Aorta (tissue), 5 donors: Measurements from ENCODE around the gene MDGA2. TPM values are rescaled to one million over a fixed set of nuclear protein-coding genes. Genes with fewer than 3 reads are reported as not detected.

Experiments
- ATAC-seq: fragments of 200-7000 bp; cut with Tn5 transposase; one replicate; pipeline ENCODE4 v1.9.1; 2022; ENCODE audit warnings: moderate library complexity; ENCODE audit not compliant: low FRiP score
- DNase-seq, 2 donors: peaks; one replicate each; pipeline ENCODE4 v3.0.0-alpha.2; 2020
- H3K27ac ChIP-seq, 2 donors: one replicate each; pipeline ENCODE4 v1.5.1; 2013; ENCODE audit warnings: low read length in 2 of 2, mild to moderate bottlenecking in 2 of 2, moderate library complexity in 2 of 2, control low read depth in 1 of 2, inconsistent platforms in 1 of 2, low read depth in 1 of 2
- H3K27me3 ChIP-seq, 2 donors: one replicate each; pipeline ENCODE4 v1.6.1; 2013; ENCODE audit warnings: control low read depth in 1 of 2, low read length in 1 of 2, mild to moderate bottlenecking in 1 of 2, moderate library complexity in 1 of 2; ENCODE audit not compliant: insufficient read depth in 2 of 2, control insufficient read depth in 1 of 2
- H3K36me3 ChIP-seq, 2 donors: one replicate each; pipeline ENCODE4 v1.6.1; 2013; ENCODE audit warnings: control low read depth in 1 of 2, low read length in 1 of 2, mild to moderate bottlenecking in 1 of 2; ENCODE audit not compliant: insufficient read depth in 2 of 2, control insufficient read depth in 1 of 2
- H3K4me1 ChIP-seq, 2 donors: one replicate each; pipeline ENCODE4 v1.6.1; 2013; ENCODE audit warnings: low read length in 2 of 2, control low read depth in 1 of 2, mild to moderate bottlenecking in 1 of 2, moderate library complexity in 1 of 2; ENCODE audit not compliant: insufficient read depth in 2 of 2, control insufficient read depth in 1 of 2
- H3K4me3 ChIP-seq, 2 donors: one replicate each; pipeline ENCODE4 v1.5.1; 2013; ENCODE audit warnings: low read length in 2 of 2, control low read depth in 1 of 2, mild to moderate bottlenecking in 1 of 2
- H3K9me3 ChIP-seq: one replicate; pipeline ENCODE4 v1.6.1; 2013; ENCODE audit warnings: mild to moderate bottlenecking, low read length; ENCODE audit not compliant: control insufficient read depth
- WGBS, 2 donors: extraction: QIAGEN DNeasy Blood & Tissue Kit; methylation state at CpG; one replicate each; pipeline ENCODE4 v1.1.7; 2013; 5-methylcytosine and 5-hydroxymethylcytosine counted together
- intact Hi-C, 2 donors: fragments of 100-400 bp; cut with DNase I; formaldehyde crosslinking; loops; one replicate each; pipeline versions ENCODE4 v1.14.2 to v1.15.0; 2022
- polyA plus RNA-seq, 2 donors: library from polyadenylated mRNA; stranded (reverse); fragments of 200-250 nt; gene quantifications; one replicate each; pipeline ENCODE4 v1.2.3, GENCODE V29; 2013
- total RNA-seq, 2 donors: library from RNA; stranded (reverse); fragmentation: NEBNext Ultra II Directional; extraction: Animal tissue kit (Norgen Biotek cat#: 25700); gene quantifications; one replicate each; pipeline ENCODE4 v1.2.1, GENCODE V29; 2021
- donor health status: healthy with polysubstance abuse.
- donor health status: Bipolar disorder and iron deficiency.
- donor health status: DM: no; HTN: no; CAD: no.
- donor health status: DM: no; HTN: no; CAD: no.
- donor health status: DM: yes; HTN: yes; CAD: no.

MDGA2 gene
- total and polyA plus RNA-seq, 4 donors = 0.15 TPM; not detected in 3

DNA sequence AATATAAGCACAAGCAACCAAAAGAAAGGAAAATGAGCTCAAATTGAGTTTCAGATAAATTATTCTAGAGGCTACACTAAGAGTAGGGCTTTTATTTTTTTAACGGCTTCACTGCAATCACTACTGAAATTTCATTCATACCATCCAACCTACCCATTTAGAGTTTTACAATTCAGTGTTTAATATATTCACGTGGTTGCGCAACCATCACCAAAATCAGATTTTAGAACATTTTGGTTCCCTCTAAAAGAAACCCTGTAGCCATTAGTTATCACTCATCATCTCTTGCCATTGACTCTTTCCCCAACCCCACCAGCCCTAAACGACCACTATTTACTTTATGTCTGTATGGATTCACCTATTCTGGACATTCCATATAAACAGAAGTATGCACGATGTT, 401.5 kb downstream of the MDGA2 start:
- WGBS, 2 donors = 62 to 72% methylated on average over 5 of the region's 5 CpGs
- ATAC-seq (no peak), DNase-seq (no peak)
- peaks cover 1% of the 10 kb centered on the region for H3K9me3 ChIP-seq
- no peaks in the 10 kb centered on the region for H3K4me1 ChIP-seq
- no peaks in the 10 kb centered on the region for H3K36me3 ChIP-seq
- intact Hi-C loops = no loop called here
- H3K4me3 ChIP-seq = no peak overlapping the region
- no peaks in the 10 kb centered on the region for H3K27me3 ChIP-seq
- H3K27ac ChIP-seq = no peak overlapping the region

DNA sequence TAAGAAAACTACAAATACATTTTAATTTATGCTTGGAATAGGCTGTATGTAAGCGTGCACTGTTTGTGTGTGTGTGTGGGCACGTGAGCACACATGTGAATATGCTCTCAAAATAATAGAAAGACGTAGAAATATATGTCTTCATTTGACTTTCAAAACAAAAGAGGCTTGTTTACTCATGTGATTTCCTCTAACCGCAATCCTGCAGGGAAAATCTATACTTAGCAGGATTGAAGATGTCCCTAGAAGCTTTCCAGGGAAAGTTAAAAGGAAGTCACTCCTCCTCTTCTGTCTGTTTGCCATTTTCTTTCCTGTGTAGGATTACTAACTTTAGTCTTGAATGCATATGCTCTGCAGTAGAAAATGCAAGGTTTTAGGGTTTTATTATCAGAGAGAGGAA, 404.7 kb downstream of the MDGA2 start:
- intact Hi-C loops = no loop called here
- no peaks in the 10 kb centered on the region for H3K9me3 ChIP-seq
- H3K36me3 ChIP-seq = no peaks in the 10 kb centered on the region
- no peak for DNase-seq
- H3K4me3 ChIP-seq = no peak overlapping the region
- H3K27ac ChIP-seq = no peak overlapping the region
- WGBS, 2 donors = 75 to 83% methylated on average over 4 of the region's 4 CpGs
- no peak for ATAC-seq
- no peaks in the 10 kb centered on the region for H3K27me3 ChIP-seq
- no peaks in the 10 kb centered on the region for H3K4me1 ChIP-seq

DNA sequence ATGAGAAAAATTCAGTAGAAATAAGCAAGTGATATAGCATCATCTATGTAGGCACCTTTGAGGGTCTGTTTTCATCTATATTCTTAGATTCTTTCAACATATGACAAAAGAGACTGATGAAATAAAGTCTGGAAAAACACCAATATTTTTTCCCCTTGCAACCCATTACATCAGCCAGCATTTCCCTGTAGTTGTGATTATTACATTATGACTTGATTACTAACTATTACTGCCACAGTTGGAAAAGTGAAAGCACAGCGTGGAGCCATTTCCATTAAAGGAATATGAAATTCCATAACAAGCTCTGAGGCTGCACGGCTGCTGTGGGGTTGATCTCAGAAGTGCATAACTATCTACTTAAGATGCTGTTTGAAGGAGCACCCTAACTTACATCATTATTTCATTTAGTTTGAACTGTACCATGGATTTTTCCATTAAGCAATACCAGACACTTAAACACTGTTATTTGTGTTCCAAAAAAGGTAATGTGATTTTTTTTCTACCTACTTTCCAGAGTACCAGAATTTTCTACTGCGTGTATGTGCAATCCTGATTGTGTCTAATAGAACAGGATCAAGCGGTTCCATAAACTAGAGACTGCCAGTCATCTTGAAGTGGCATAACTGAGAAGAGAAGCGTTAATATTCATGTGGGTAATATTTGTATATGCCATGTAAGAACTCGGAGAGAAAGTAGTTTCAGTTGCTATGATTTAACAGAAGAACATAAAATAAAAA, 405.5 kb downstream of the MDGA2 start:
- no peak overlapping the region for H3K4me3 ChIP-seq

DNA sequence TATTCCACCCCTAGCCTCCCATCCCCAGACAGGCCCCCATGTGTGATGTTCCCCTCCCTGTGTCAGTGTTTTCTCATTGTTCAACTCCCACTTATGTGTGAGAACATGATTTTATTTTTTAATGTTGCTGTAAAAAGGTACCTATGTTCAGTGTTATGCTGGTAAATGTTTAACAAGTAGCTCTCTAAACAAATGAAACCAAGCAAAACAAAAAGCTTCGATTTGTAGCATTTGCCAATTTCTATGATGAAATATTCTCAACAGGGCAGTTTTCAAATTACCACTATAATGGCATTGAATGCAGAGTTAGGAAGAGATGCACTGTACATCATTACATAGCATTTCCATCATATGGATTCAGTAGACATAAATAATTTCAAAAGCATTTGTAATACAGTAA, 410.6 kb downstream of the MDGA2 start:
- H3K9me3 ChIP-seq = no peaks in the 10 kb centered on the region
- no peaks in the 10 kb centered on the region for H3K36me3 ChIP-seq
- H3K4me3 ChIP-seq = no peak overlapping the region
- no peak for ATAC-seq
- no peak overlapping the region for H3K27ac ChIP-seq
- 77 to 84% methylated on average over 1 of the region's 1 CpG for WGBS, 2 donors
- intact Hi-C loops = no loop called here
- H3K27me3 ChIP-seq = no peaks in the 10 kb centered on the region
- no peaks in the 10 kb centered on the region for H3K4me1 ChIP-seq
- no peak for DNase-seq

More for the DNA sequence above, 405.5 kb downstream of the MDGA2 start:
- Histone ChIP-seq H3K36me3 (no peaks in the 10 kb centered on the region), H3K4me1 (no peaks in the 10 kb centered on the region), H3K27ac (no peak overlapping the region), H3K9me3 (no peaks in the 10 kb centered on the region), H3K27me3 (no peaks in the 10 kb centered on the region)
- WGBS, 2 donors = 65 to 72% methylated on average over 6 of the region's 6 CpGs
- no peak for ATAC-seq
- intact Hi-C loops = no loop called here
- no peak for DNase-seq

DNA sequence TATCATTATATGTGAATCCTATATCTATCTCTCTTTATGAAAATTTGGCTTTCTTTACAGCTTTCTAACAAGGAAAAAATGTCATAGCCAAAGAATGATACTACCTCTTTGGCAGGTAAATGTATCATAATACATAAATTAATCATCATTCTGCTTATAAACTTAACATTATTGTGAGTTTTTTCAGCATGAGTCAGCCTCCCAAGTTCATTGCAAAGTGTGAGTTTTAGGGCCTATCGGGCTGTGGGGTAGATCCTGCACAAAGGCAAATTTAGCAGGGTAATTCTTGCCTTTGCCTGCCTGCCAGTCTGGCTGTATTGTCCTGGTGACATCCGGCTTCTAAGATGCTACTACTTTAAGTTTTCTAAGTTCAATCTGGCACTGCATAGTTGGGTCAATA, 412.6 kb downstream of the MDGA2 start:
- ATAC-seq = no peak
- Histone ChIP-seq H3K27me3 (no peaks in the 10 kb centered on the region), H3K36me3 (no peaks in the 10 kb centered on the region), H3K4me3 (no peak overlapping the region), H3K9me3 (no peaks in the 10 kb centered on the region), H3K4me1 (no peaks in the 10 kb centered on the region), H3K27ac (no peak overlapping the region)
- intact Hi-C loops = no loop called here
- no peak for DNase-seq
- 91 to 92% methylated on average over 2 of the region's 2 CpGs for WGBS, 2 donors

DNA sequence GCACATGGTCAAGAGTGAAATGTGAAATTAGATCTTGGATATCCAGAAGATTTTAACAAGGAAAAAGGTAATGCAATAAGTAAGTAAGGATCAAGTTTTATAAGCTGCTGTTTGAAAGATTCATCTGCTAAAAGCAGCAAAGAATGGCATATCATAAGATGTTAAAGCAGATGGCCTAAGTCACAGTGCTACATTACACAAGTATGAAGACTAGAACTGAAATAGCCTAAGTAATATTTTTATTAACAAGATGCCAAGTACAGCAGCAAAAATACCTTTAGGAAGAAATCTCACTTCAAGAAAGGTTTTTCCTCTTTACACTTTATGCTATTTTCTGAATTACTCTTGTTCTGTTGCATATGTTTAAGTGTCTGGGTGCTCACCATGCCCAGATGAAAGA, 414.1 kb downstream of the MDGA2 start:
- DNase-seq = no peak
- intact Hi-C loops = no loop called here
- no peak for ATAC-seq

DNA sequence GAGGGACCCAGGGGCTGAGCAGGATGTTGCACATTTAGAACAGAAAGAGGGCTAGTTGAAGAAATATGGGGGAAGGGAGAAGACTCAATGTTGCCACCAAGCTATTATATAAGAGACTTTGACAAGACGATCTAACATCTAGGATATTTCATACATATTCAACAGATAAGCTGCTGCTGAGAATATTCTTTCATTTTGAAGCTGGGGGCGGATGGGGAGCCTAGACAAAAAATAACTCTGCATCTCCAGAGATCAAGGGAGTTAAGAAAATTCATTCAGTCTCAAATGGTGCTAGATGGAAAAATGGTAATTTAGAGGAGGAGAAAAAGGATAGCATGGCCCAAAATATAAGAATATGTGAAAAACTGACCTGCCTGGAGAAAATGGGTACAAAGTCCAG, 415.6 kb downstream of the MDGA2 start:
- no peaks in the 10 kb centered on the region for H3K36me3 ChIP-seq
- H3K4me3 ChIP-seq = no peak overlapping the region
- DNase-seq (no peak), ATAC-seq (no peak)
- no peaks in the 10 kb centered on the region for H3K27me3 ChIP-seq
- intact Hi-C loops = no loop called here
- 75 to 80% methylated on average over 2 of the region's 2 CpGs for whole genome bisulfite sequencing, 2 donors
- no peaks in the 10 kb centered on the region for H3K9me3 ChIP-seq
- no peaks in the 10 kb centered on the region for H3K4me1 ChIP-seq
- no peak overlapping the region for H3K27ac ChIP-seq

More for the DNA sequence above, 414.1 kb downstream of the MDGA2 start:
- H3K36me3 ChIP-seq = no peaks in the 10 kb centered on the region
- H3K9me3 ChIP-seq = no peaks in the 10 kb centered on the region
- H3K4me1 ChIP-seq = no peaks in the 10 kb centered on the region
- no peaks in the 10 kb centered on the region for H3K27me3 ChIP-seq
- H3K27ac ChIP-seq = no peak overlapping the region
- no peak overlapping the region for H3K4me3 ChIP-seq

DNA sequence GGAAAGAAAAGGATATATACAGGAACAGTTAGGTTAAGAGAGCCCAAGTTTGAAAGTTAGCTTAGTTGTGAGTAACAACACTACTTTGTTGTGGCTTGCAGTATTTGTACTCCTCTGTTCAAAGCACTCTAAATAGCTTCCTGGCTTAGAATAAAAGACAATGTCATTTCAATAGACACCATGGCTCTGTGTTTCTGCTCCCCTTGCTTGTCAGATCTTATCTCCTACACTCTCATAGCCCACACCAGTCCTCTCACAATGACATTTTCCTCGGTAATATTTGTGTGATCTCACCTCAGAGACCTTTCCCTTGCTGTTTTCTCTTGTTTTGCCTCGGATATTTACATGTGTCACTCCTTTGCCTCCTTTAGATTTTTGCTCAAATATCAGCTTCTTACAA, 418.4 kb downstream of the MDGA2 start:
- H3K4me1 ChIP-seq = no peaks in the 10 kb centered on the region
- H3K9me3 ChIP-seq = peaks cover 1% of the 10 kb centered on the region
- intact Hi-C loops = no loop called here
- no peaks in the 10 kb centered on the region for H3K27me3 ChIP-seq
- ATAC-seq = no peak
- no peak overlapping the region for H3K27ac ChIP-seq
- WGBS, 2 donors = 59 to 64% methylated on average over 2 of the region's 2 CpGs
- H3K36me3 ChIP-seq = no peaks in the 10 kb centered on the region
- DNase-seq = no peak
- H3K4me3 ChIP-seq = no peak overlapping the region

DNA sequence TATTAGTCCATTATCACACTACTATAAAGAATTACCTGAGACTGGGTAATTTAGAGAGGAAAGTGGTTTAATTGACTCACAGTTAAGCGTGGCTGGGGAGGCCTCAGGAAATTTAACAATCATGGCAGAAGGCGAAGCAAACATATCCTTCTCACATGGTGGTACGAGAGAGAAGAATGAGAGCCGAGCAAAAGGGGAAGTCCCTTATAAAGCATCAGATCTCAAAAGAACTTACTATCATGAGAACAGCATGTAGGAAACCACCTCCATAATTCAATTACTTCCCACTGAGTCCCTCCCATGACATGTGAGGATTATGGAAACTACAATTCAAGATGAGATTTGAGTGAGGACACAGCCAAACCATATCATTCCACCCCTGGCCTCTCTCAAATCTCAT, 422.6 kb downstream of the MDGA2 start:
- Histone ChIP-seq H3K36me3 (no peaks in the 10 kb centered on the region), H3K9me3 (peaks cover 1% of the 10 kb centered on the region), H3K4me1 (no peaks in the 10 kb centered on the region), H3K27me3 (no peaks in the 10 kb centered on the region), H3K27ac (no peak overlapping the region), H3K4me3 (no peak overlapping the region)
- ATAC-seq = no peak
- DNase-seq = no peak
- WGBS, 2 donors = 93 to 96% methylated on average over 4 of the region's 4 CpGs
- intact Hi-C loops = no loop called here
